ENCODE measurements around the gene RAPGEF5.
A peak's percentile ranks its signal among the peaks of the same experiment; 100 is the strongest.

Gene RAPGEF5

GRCh38 chr7:22194658-22195273 lies 162.2 kb downstream of the RAPGEF5 start:
- Histone ChIP-seq H3K4me1 (ENCODE audit: control insufficient read depth, insufficient read depth, low read length, unreplicated experiment) (no peaks in the 10 kb centered on the region), H3K79me2 (ENCODE audit: control insufficient read depth, insufficient read depth, low read length, unreplicated experiment) (no peaks in the 10 kb centered on the region), H3K36me3 (ENCODE audit: insufficient read depth, low read length) (no peaks in the 10 kb centered on the region), H3K27me3 (ENCODE audit: insufficient read depth, low read length) (no peaks in the 10 kb centered on the region), H3K27ac (ENCODE audit: low read depth, low read length) (no peak overlapping the region), H3K4me3 (ENCODE audit: low read depth, low read length) (no peak overlapping the region), H2AFZ (ENCODE audit: low read length, unreplicated experiment) (no peak overlapping the region)

- Histone ChIP-seq H3K27ac (ENCODE audit: low read depth, low read length) (no peak overlapping the region), H3K79me2 (ENCODE audit: control insufficient read depth, insufficient read depth, low read length, unreplicated experiment) (no peaks in the 10 kb centered on the region), H3K36me3 (ENCODE audit: insufficient read depth, low read length) (no peaks in the 10 kb centered on the region), H3K27me3 (ENCODE audit: insufficient read depth, low read length) (no peaks in the 10 kb centered on the region), H2AFZ (ENCODE audit: low read length, unreplicated experiment) (peak overlapping the region; percentile 39), H3K4me1 (ENCODE audit: control insufficient read depth, insufficient read depth, low read length, unreplicated experiment) (no peaks in the 10 kb centered on the region), H3K4me3 (ENCODE audit: low read depth, low read length) (peak overlapping the region; percentile 64)
These were observed 163.4 kb downstream of the RAPGEF5 start for GRCh38 chr7:22193450-22193983.

GRCh38 chr7:22192801-22193200 lies 164.2 kb downstream of the RAPGEF5 start:
- H3K27ac ChIP-seq (ENCODE audit: low read depth, low read length), result no peak overlapping the region
- no peak overlapping the region for H2AFZ ChIP-seq (ENCODE audit: low read length, unreplicated experiment)
- H3K4me3 ChIP-seq (ENCODE audit: low read depth, low read length), result no peak overlapping the region
- no peaks in the 10 kb centered on the region for H3K79me2 ChIP-seq (ENCODE audit: control insufficient read depth, insufficient read depth, low read length, unreplicated experiment)
- H3K27me3 ChIP-seq (ENCODE audit: insufficient read depth, low read length), result no peaks in the 10 kb centered on the region
- no peaks in the 10 kb centered on the region for H3K4me1 ChIP-seq (ENCODE audit: control insufficient read depth, insufficient read depth, low read length, unreplicated experiment)
- no peaks in the 10 kb centered on the region for H3K36me3 ChIP-seq (ENCODE audit: insufficient read depth, low read length)

- Histone ChIP-seq H3K27me3 (ENCODE audit: insufficient read depth, low read length) (no peaks in the 10 kb centered on the region), H3K4me3 (ENCODE audit: low read depth, low read length) (no peak overlapping the region), H3K79me2 (ENCODE audit: control insufficient read depth, insufficient read depth, low read length, unreplicated experiment) (no peaks in the 10 kb centered on the region), H3K36me3 (ENCODE audit: insufficient read depth, low read length) (no peaks in the 10 kb centered on the region), H3K27ac (ENCODE audit: low read depth, low read length) (no peak overlapping the region), H2AFZ (ENCODE audit: low read length, unreplicated experiment) (no peak overlapping the region), H3K4me1 (ENCODE audit: control insufficient read depth, insufficient read depth, low read length, unreplicated experiment) (no peaks in the 10 kb centered on the region)
These were observed 166.2 kb downstream of the RAPGEF5 start for GRCh38 chr7:22190736-22191135.

GRCh38 chr7:22189741-22190140 lies 167.2 kb downstream of the RAPGEF5 start:
- Histone ChIP-seq H3K79me2 (ENCODE audit: control insufficient read depth, insufficient read depth, low read length, unreplicated experiment) (no peaks in the 10 kb centered on the region), H3K36me3 (ENCODE audit: insufficient read depth, low read length) (no peaks in the 10 kb centered on the region), H3K27me3 (ENCODE audit: insufficient read depth, low read length) (no peaks in the 10 kb centered on the region), H2AFZ (ENCODE audit: low read length, unreplicated experiment) (no peak overlapping the region), H3K4me3 (ENCODE audit: low read depth, low read length) (no peak overlapping the region), H3K27ac (ENCODE audit: low read depth, low read length) (no peak overlapping the region), H3K4me1 (ENCODE audit: control insufficient read depth, insufficient read depth, low read length, unreplicated experiment) (no peaks in the 10 kb centered on the region)

- no peaks in the 10 kb centered on the region for H3K36me3 ChIP-seq (ENCODE audit: insufficient read depth, low read length)
These were observed 167.7 kb downstream of the RAPGEF5 start for GRCh38 chr7:22189230-22189629.

GRCh38 chr7:22187691-22188348 lies 169.1 kb downstream of the RAPGEF5 start:
- Histone ChIP-seq H2AFZ (ENCODE audit: low read length, unreplicated experiment) (no peak overlapping the region), H3K4me3 (ENCODE audit: low read depth, low read length) (no peak overlapping the region), H3K79me2 (ENCODE audit: control insufficient read depth, insufficient read depth, low read length, unreplicated experiment) (no peaks in the 10 kb centered on the region), H3K4me1 (ENCODE audit: control insufficient read depth, insufficient read depth, low read length, unreplicated experiment) (no peaks in the 10 kb centered on the region), H3K36me3 (ENCODE audit: insufficient read depth, low read length) (no peaks in the 10 kb centered on the region), H3K27me3 (ENCODE audit: insufficient read depth, low read length) (no peaks in the 10 kb centered on the region), H3K27ac (ENCODE audit: low read depth, low read length) (no peak overlapping the region)

More at GRCh38 chr7:22189230-22189629, 167.7 kb downstream of the RAPGEF5 start:
- no peaks in the 10 kb centered on the region for H3K4me1 ChIP-seq (ENCODE audit: control insufficient read depth, insufficient read depth, low read length, unreplicated experiment)
- no peak overlapping the region for H3K27ac ChIP-seq (ENCODE audit: low read depth, low read length)
- no peak overlapping the region for H3K4me3 ChIP-seq (ENCODE audit: low read depth, low read length)
- H3K27me3 ChIP-seq (ENCODE audit: insufficient read depth, low read length), result no peaks in the 10 kb centered on the region
- H3K79me2 ChIP-seq (ENCODE audit: control insufficient read depth, insufficient read depth, low read length, unreplicated experiment), result no peaks in the 10 kb centered on the region
- no peak overlapping the region for H2AFZ ChIP-seq (ENCODE audit: low read length, unreplicated experiment)

GRCh38 chr7:22185559-22185958 lies 171.4 kb downstream of the RAPGEF5 start:
- H3K36me3 ChIP-seq (ENCODE audit: insufficient read depth, low read length), result no peaks in the 10 kb centered on the region
- H3K27me3 ChIP-seq (ENCODE audit: insufficient read depth, low read length), result no peaks in the 10 kb centered on the region
- H2AFZ ChIP-seq (ENCODE audit: low read length, unreplicated experiment), result no peak overlapping the region
- H3K27ac ChIP-seq (ENCODE audit: low read depth, low read length), result no peak overlapping the region
- no peaks in the 10 kb centered on the region for H3K79me2 ChIP-seq (ENCODE audit: control insufficient read depth, insufficient read depth, low read length, unreplicated experiment)
- H3K4me1 ChIP-seq (ENCODE audit: control insufficient read depth, insufficient read depth, low read length, unreplicated experiment), result no peaks in the 10 kb centered on the region
- H3K4me3 ChIP-seq (ENCODE audit: low read depth, low read length), result no peak overlapping the region

GRCh38 chr7:22184549-22185199 lies 172.3 kb downstream of the RAPGEF5 start:
- Histone ChIP-seq H3K27me3 (ENCODE audit: insufficient read depth, low read length) (no peaks in the 10 kb centered on the region), H3K4me3 (ENCODE audit: low read depth, low read length) (no peak overlapping the region), H3K36me3 (ENCODE audit: insufficient read depth, low read length) (no peaks in the 10 kb centered on the region), H3K4me1 (ENCODE audit: control insufficient read depth, insufficient read depth, low read length, unreplicated experiment) (no peaks in the 10 kb centered on the region), H2AFZ (ENCODE audit: low read length, unreplicated experiment) (no peak overlapping the region), H3K27ac (ENCODE audit: low read depth, low read length) (no peak overlapping the region), H3K79me2 (ENCODE audit: control insufficient read depth, insufficient read depth, low read length, unreplicated experiment) (no peaks in the 10 kb centered on the region)

GRCh38 chr7:22183522-22184280 lies 173.3 kb downstream of the RAPGEF5 start:
- H3K36me3 ChIP-seq (ENCODE audit: insufficient read depth, low read length), result no peaks in the 10 kb centered on the region
- H3K27ac ChIP-seq (ENCODE audit: low read depth, low read length), result no peak overlapping the region
- no peaks in the 10 kb centered on the region for H3K4me1 ChIP-seq (ENCODE audit: control insufficient read depth, insufficient read depth, low read length, unreplicated experiment)
- H3K4me3 ChIP-seq (ENCODE audit: low read depth, low read length), result no peak overlapping the region
- no peaks in the 10 kb centered on the region for H3K27me3 ChIP-seq (ENCODE audit: insufficient read depth, low read length)
- no peaks in the 10 kb centered on the region for H3K79me2 ChIP-seq (ENCODE audit: control insufficient read depth, insufficient read depth, low read length, unreplicated experiment)
- no peak overlapping the region for H2AFZ ChIP-seq (ENCODE audit: low read length, unreplicated experiment)

Data from ACC112 (cell line).